ENCODE measurements around the gene POLR2C.

DNA sequence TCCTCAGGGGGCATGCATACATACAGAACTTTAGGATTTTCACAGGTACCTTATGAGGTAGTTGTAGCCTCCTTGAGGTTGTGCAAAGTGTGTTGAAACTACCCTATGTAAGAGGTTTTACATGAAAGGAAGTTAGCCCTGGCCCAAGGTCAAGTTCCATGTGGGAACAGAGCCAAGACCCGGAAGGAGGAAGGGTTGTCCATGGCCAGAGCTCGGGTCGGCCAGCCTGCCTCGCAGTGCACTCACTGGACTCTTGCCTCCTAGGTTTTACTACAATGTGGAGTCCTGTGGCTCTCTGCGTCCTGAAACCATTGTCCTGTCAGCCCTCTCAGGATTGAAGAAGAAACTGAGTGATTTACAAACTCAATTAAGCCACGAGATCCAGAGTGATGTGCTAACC lies 8.2 kb downstream of the POLR2C start:
- TF ChIP-seq CTCF (IDR thresholded peaks at IDR 0.05 in 8 of 11, conservative IDR thresholded peaks at IDR 0.05 in 3 of 11) (no peak), POLR2AphosphoS5 (IDR thresholded peaks at IDR 0.05) (peak in 2 of 3 donors; percentile 68 to 70)

All from spleen (tissue), 7 donors.